Stomach (tissue), 4 donors: Measurements from ENCODE around the gene SLC17A3.

Experiments
- CTCF ChIP-seq, 7 experiments: fragments of 450-650 bp in 4 of 7; fragments of 200-600 bp in 3 of 7; sonication (generic) in 3 of 7; IDR thresholded peaks; one replicate each; pipeline ENCODE4 v1.5.1; 2016 to 2019; ENCODE audit warnings: antibody characterized with exemption in 7 of 7, control low read depth in 2 of 7, mild to moderate bottlenecking in 1 of 7
- EP300 ChIP-seq: sonication (generic); formaldehyde crosslinking; IDR thresholded peaks from one replicate; pipeline ENCODE4 v1.6.1; 2017; ENCODE audit warnings: antibody characterized with exemption

DNA sequence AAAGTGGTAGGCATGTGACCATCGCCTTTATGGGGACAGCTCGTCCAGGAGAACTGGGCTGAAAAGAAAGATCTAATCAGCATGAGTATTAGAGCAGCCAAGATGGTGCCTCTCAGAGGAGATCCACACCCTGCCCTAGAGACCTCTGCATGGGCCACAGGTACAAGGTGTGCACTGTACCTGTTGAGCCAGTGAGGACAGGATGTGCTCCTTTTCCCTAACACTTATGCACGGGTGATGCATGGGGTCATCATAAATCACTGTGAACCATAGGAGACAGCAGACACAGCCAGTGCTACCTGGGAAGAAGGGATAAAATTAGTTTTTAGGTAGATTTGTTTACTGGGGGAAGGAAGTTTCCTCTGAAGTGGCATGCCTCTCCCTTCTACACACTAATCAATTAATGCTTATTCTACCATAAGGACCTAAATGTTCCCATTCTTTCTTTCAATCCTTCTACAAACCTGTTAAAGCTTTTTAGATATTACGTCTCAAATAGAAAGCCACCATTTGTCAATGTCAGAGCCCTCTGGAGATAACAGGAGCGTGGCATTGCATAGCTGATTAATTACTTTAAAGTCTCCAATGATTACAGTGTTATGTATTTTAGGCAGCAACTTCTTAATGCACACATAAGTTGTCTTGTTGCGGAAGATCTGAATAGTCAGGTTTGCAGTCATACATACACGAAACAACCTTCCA, 42.9 kb upstream of the SLC17A3 start:
- TF ChIP-seq CTCF (IDR thresholded peaks at IDR 0.05) (no peak), EP300 (no peak)
